ENCODE measurements around the gene SERPINB7. TPM values are rescaled to one million over a fixed set of nuclear protein-coding genes. Genes with fewer than 3 reads are reported as not detected.

SERPINB7 gene, protein sequence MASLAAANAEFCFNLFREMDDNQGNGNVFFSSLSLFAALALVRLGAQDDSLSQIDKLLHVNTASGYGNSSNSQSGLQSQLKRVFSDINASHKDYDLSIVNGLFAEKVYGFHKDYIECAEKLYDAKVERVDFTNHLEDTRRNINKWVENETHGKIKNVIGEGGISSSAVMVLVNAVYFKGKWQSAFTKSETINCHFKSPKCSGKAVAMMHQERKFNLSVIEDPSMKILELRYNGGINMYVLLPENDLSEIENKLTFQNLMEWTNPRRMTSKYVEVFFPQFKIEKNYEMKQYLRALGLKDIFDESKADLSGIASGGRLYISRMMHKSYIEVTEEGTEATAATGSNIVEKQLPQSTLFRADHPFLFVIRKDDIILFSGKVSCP
- total RNA-seq (2014; rRNA removed): 71.9 and 74.5 TPM in 2 replicates
- percentile 53 among the genes with signal in this experiment for Bru-seq, nascent RNA
- percentile 60 among the genes with signal in this experiment for BruChase-seq, experiment 1, labeled RNA remaining after a 6-hour chase
- percentile 40 among the genes with signal in this experiment for BruChase-seq, experiment 2, labeled RNA remaining after a 2-hour chase
- long read RNA-seq, transcript SERPINB7-207 (8 exons, 1,951 nt): major isoform, 33 of 65 reads
- long read RNA-seq, transcript SERPINB7-202 (8 exons, 2,203 nt): minor isoform, 25 of 65 reads
- long read RNA-seq, partial matches to known transcripts: 5 of 65 reads
- long read RNA-seq, other reads (novel, unspliced or antisense): 2 of 65 reads

DNA sequence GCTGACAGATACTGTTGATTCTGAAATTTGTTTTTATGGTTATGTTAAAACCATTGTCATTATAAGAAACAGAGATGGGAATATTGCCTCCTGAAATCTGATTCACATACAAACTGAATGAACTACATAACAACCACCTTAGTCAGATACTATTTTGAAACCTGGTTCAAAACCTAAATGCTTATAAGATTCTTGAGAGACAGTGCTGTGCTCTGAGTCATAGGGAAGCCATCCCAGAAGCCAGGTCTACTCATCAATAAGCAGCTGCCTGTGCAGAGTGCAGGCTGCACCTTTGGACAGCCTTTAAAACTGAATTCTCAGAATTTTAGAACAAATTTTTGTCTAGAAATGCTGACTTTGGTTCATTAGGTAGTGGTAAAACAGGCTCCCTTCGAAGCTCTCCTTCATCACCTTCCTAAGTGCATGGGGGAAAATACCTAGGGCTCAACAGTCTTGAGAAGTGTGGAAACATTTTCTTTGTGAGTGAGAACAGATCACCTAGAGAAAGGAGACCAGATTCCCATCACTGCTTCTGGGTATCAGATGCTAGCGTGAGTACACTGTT, at the start of gene SERPINB7:
Gene SERPINB7, plus strand, starts transcription at position 253 of the 565 bp plus-strand sequence. CDS start 6,955 bp downstream, outside the sequence.
- Histone ChIP-seq H2AFZ (ENCODE audit: low read length) (0 out of 2 replicates have a peak within 1 kb of the TSS, but pooled peaks have one; percentile 12), H3K9me2 (replicated peaks; ENCODE audit: low read length) (no peaks in the 10 kb centered on the region), H3K9me3 (ENCODE audit: low read length) (no peaks in the 10 kb centered on the region), H3F3A (ENCODE audit: low read length, unreplicated experiment) (peaks cover 6% of the 10 kb centered on the region), H3K27me3 (ENCODE audit: low read length) (no peaks in the 10 kb centered on the region), H3K9ac (ENCODE audit: low read length) (peak within 1 kb of the TSS; percentile 74), H4K20me1 (ENCODE audit: low read length) (no peaks in the 10 kb centered on the region), H3K4me1 (ENCODE audit: insufficient read depth, low read length) (peaks cover 74% of the 10 kb centered on the region), H3K36me3 (ENCODE audit: low read depth, low read length) (no peaks in the 10 kb centered on the region), H3K4me2 (ENCODE audit: low read length) (peak within 1 kb of the TSS; percentile 73), H3K27ac (ENCODE audit: low read length) (peak within 1 kb of the TSS; percentile 97), H3K79me2 (ENCODE audit: low read length) (peaks cover 45% of the 10 kb centered on the region), H3K4me3 (ENCODE audit: low read length) (peak within 1 kb of the TSS; percentile 51)
- intact Hi-C loops (cut with micrococcal nuclease): loop anchor here (2.0 to 5.0 kb wide), 3 partner anchors 33 to 93 kb away; no protein-coding TSS in a partner anchor
- ATAC-seq: peak; percentile 92
- no TSS peak for BruUV-seq (replicated peaks)
- TF ChIP-seq, protein P1, sequence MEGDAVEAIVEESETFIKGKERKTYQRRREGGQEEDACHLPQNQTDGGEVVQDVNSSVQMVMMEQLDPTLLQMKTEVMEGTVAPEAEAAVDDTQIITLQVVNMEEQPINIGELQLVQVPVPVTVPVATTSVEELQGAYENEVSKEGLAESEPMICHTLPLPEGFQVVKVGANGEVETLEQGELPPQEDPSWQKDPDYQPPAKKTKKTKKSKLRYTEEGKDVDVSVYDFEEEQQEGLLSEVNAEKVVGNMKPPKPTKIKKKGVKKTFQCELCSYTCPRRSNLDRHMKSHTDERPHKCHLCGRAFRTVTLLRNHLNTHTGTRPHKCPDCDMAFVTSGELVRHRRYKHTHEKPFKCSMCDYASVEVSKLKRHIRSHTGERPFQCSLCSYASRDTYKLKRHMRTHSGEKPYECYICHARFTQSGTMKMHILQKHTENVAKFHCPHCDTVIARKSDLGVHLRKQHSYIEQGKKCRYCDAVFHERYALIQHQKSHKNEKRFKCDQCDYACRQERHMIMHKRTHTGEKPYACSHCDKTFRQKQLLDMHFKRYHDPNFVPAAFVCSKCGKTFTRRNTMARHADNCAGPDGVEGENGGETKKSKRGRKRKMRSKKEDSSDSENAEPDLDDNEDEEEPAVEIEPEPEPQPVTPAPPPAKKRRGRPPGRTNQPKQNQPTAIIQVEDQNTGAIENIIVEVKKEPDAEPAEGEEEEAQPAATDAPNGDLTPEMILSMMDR (conservative IDR thresholded peaks at IDR 0.05; ENCODE audit: low read depth, low read length): no peak
- no peak for TF ChIP-seq EZH2phosphoT487 (IDR thresholded peaks at IDR 0.05; ENCODE audit: borderline replicate concordance, low read length)
- TF ChIP-seq EZH2 (IDR thresholded peaks at IDR 0.05; ENCODE audit: low read length, unreplicated experiment): no peak
- CTCF ChIA-PET: no interaction called here
- peak; percentile 96 for DNase-seq
- POLR2A ChIA-PET (ENCODE audit: unreplicated experiment): no interaction called here

DNA sequence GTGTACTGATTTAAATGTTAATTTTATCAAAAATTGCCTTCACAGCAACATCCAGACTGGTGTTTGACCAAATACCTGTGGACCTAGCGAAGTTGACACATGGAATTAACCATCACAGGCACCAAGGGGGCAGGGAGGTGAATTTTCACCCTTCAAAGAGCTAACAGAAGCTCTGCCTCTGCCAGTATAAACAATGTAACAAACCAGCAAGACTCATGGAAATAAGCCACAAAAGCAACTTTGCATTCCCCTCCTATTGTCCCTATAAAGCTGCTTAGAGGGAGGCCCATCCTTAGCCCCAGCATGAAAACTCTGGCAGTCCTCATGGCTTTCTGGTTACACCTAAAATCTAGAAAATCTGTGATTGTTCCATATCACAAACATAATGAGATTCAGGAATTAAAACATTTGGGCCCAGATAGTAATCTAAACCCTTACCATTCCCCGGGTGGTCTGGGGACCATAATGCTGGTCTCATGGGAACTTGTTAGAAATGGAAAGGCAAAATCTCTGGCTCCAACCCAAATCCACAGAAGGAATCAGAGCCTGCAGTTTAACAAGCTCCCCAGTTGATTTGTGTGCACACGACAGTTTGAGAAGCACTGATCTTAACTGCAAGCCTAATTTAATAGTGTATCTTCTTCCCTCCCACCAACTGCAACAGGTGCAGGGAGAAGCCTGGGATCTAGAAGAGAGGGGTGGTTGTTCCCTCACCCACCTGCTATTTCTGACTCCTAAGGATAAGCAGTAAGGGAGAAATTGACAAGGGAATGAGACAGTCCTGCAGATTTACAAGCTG, 49.3 kb upstream of the SERPINB7 start:
- POLR2A ChIA-PET (ENCODE audit: unreplicated experiment): no interaction called here
- BruUV-seq (replicated peaks): no TSS peak
- no peaks in the 10 kb centered on the region for H3K9me3 ChIP-seq (ENCODE audit: low read length)
- CTCF ChIA-PET: no interaction called here
- no peak overlapping the region for H3K9ac ChIP-seq (ENCODE audit: low read length)
- intact Hi-C loops (cut with micrococcal nuclease): no loop called here
- no peak overlapping the region for H3K4me3 ChIP-seq (ENCODE audit: low read length)
- H3K9me2 ChIP-seq (replicated peaks; ENCODE audit: low read length): no peaks in the 10 kb centered on the region
- no peaks in the 10 kb centered on the region for H3K27me3 ChIP-seq (ENCODE audit: low read length)
- H2AFZ ChIP-seq (ENCODE audit: low read length): no peak overlapping the region
- ATAC-seq (no peak), DNase-seq (no peak)
- TF ChIP-seq EZH2phosphoT487 (IDR thresholded peaks at IDR 0.05; ENCODE audit: borderline replicate concordance, low read length) (no peak), EZH2 (IDR thresholded peaks at IDR 0.05; ENCODE audit: low read length, unreplicated experiment) (no peak)
- TF ChIP-seq, protein P1 (conservative IDR thresholded peaks at IDR 0.05; ENCODE audit: low read depth, low read length): no peak
- H3K36me3 ChIP-seq (ENCODE audit: low read depth, low read length): no peaks in the 10 kb centered on the region
- no peaks in the 10 kb centered on the region for H3K79me2 ChIP-seq (ENCODE audit: low read length)
- H4K20me1 ChIP-seq (ENCODE audit: low read length): no peaks in the 10 kb centered on the region
- H3K4me2 ChIP-seq (ENCODE audit: low read length): no peak overlapping the region
- peaks cover 3% of the 10 kb centered on the region; the same call in 1 of the 2 replicates for H3K4me1 ChIP-seq (ENCODE audit: insufficient read depth, low read length)
- H3F3A ChIP-seq (ENCODE audit: low read length, unreplicated experiment): no peaks in the 10 kb centered on the region
- no peak overlapping the region for H3K27ac ChIP-seq (ENCODE audit: low read length)
